Measurements from ENCODE around the gene CDPF1.
"Not testable (repeated sequence)": the region's sequence is repeated elsewhere in the genome, so short reads cannot be mapped to it uniquely, and the experiment has no call there.

CDPF1 gene

DNA sequence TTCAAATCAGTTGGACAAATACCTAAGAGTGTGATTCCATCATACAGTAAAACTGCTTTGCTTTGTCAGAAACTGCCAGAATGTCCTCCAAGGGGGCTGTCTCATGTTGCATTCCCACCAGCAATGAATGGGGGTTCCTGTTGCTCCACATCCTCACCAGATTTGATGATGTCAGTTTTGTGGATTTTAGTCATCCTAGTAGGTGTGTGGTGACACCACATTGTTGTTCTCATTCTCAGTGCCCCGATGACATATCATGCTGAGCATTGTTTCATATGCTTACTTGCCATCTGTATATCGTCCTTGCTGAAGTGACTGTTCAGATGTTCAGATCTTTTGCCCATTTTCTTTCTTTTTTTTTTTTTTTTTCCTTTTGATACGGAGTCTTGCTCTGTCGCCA lies 37.0 kb downstream of the CDPF1 start:
- DNase-seq (ENCODE audit: insufficient read length, low spot score) (no peak), FAIRE-seq (peak; percentile 9)
- TF ChIP-seq POLR2AphosphoS5 (IDR thresholded peaks at IDR 0.05; ENCODE audit: low read depth, low read length) (no peak), SPI1 (IDR thresholded peaks at IDR 0.05; ENCODE audit: low read depth, low read length) (no peak), PAX5 (IDR thresholded peaks at IDR 0.05; ENCODE audit: insufficient read depth, low read length, severe bottlenecking) (no peak), POLR2A (IDR thresholded peaks at IDR 0.05; ENCODE audit: low read depth, low read length) (no peak), POU2F2 (IDR thresholded peaks at IDR 0.05; ENCODE audit: low read depth, low read length) (no peak), TAF1 (IDR thresholded peaks at IDR 0.05; ENCODE audit: low read depth, low read length) (no peak)

- no peak for TF ChIP-seq TAF1 (IDR thresholded peaks at IDR 0.05; ENCODE audit: low read depth, low read length)
- TF ChIP-seq POLR2A (IDR thresholded peaks at IDR 0.05; ENCODE audit: low read depth, low read length), result no peak
- TF ChIP-seq SPI1 (IDR thresholded peaks at IDR 0.05; ENCODE audit: low read depth, low read length), result no peak
- no peak for TF ChIP-seq POLR2AphosphoS5 (IDR thresholded peaks at IDR 0.05; ENCODE audit: low read depth, low read length)
- no peak for TF ChIP-seq POU2F2 (IDR thresholded peaks at IDR 0.05; ENCODE audit: low read depth, low read length)
- no peak for TF ChIP-seq PAX5 (IDR thresholded peaks at IDR 0.05; ENCODE audit: insufficient read depth, low read length, severe bottlenecking)
- peak; percentile 40 for FAIRE-seq
- no peak for DNase-seq (ENCODE audit: insufficient read length, low spot score)
Observed at GRCh38 chr22:46212195-46212594, 37.9 kb downstream of the CDPF1 start.

GRCh38 chr22:46209262-46209661 lies 40.8 kb downstream of the CDPF1 start:
- DNase-seq (ENCODE audit: insufficient read length, low spot score) (no peak), FAIRE-seq (no peak)
- TF ChIP-seq POLR2AphosphoS5 (IDR thresholded peaks at IDR 0.05; ENCODE audit: low read depth, low read length), result no peak
- no peak for TF ChIP-seq POU2F2 (IDR thresholded peaks at IDR 0.05; ENCODE audit: low read depth, low read length)
- no peak for TF ChIP-seq SPI1 (IDR thresholded peaks at IDR 0.05; ENCODE audit: low read depth, low read length)
- no peak for TF ChIP-seq POLR2A (IDR thresholded peaks at IDR 0.05; ENCODE audit: low read depth, low read length)
- TF ChIP-seq TAF1 (IDR thresholded peaks at IDR 0.05; ENCODE audit: low read depth, low read length), result no peak
- TF ChIP-seq PAX5 (IDR thresholded peaks at IDR 0.05; ENCODE audit: insufficient read depth, low read length, severe bottlenecking), result no peak

GRCh38 chr22:46203601-46203980 lies 46.5 kb downstream of the CDPF1 start:
- no peak for TF ChIP-seq PAX5 (IDR thresholded peaks at IDR 0.05; ENCODE audit: insufficient read depth, low read length, severe bottlenecking)
- TF ChIP-seq TAF1 (IDR thresholded peaks at IDR 0.05; ENCODE audit: low read depth, low read length), result no peak
- no peak for TF ChIP-seq POU2F2 (IDR thresholded peaks at IDR 0.05; ENCODE audit: low read depth, low read length)
- TF ChIP-seq POLR2A (IDR thresholded peaks at IDR 0.05; ENCODE audit: low read depth, low read length), result no peak
- TF ChIP-seq SPI1 (IDR thresholded peaks at IDR 0.05; ENCODE audit: low read depth, low read length), result no peak
- FAIRE-seq (no peak), DNase-seq (ENCODE audit: insufficient read length, low spot score) (no peak)

DNA sequence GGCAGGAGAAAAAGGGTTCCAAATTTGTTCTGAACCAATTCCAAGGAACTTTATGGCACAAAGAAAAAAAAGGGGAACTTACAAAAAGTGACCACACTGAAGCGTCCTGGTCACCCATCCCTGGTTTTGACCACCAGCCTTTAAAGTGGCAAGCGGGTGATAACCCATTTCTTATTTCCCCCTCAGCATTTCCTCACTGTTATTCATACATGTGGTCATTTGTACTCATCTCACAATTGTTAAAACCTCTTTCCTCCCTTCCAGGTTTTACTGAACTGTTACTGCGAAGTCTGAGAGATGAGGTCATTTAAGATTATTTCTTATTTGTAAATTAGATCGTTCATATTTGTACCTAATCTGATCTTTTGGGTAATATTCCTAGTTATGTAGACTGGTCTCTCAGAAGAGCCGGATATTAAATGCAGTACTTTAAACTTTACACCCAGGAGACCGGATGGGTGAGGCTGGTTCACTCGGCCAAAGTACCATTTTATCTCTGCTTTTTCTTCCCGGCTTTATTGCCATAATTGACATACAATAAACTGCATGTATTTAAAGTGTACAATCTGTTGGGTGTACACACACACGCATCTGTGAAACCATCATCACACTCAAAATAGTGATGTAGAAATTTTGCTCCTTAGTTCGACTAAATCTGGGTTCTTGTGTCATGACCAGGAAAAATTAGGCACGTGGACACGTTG lies 47.0 kb downstream of the CDPF1 start:
- FAIRE-seq, result no peak
- TF ChIP-seq POU2F2 (IDR thresholded peaks at IDR 0.05; ENCODE audit: low read depth, low read length) (no peak), POLR2AphosphoS5 (IDR thresholded peaks at IDR 0.05; ENCODE audit: low read depth, low read length) (no peak), PAX5 (IDR thresholded peaks at IDR 0.05; ENCODE audit: insufficient read depth, low read length, severe bottlenecking) (no peak), SPI1 (IDR thresholded peaks at IDR 0.05; ENCODE audit: low read depth, low read length) (no peak), POLR2A (IDR thresholded peaks at IDR 0.05; ENCODE audit: low read depth, low read length) (no peak)
- no peak for DNase-seq (ENCODE audit: insufficient read length, low spot score)

DNA sequence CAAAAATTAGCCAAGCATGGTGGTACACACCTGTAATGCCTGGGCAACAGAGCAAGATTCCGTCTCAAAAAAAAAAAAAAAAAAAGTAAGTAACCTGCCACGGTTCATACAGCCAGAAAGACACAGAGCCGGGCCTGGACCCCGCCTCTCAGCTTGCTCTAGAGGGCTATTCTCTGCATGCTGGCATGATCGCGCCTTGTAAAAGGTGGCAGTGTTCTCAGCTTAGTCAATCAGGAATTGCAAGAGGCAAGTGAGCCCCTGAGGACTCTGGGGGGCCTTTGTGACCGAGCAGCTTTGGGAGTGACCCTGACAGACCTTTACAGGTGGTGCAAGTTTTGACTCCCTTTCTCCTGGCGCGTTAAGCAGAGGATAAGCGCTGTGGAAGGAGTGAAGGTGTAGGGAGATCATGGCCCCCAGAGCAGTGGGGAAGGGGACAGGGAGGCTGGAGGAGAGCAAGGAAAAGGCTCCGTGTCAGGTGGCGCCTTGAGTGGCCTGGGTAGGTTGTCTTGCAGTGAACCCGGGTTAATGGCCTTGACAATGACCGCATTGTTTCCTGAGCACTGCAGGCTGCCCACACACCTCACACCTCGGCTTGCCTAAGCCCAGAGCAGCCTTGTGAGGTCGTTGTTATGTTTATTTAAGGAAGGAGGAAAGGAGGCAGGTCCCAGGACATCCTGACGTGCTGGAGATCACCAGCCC lies 48.9 kb downstream of the CDPF1 start:
- TF ChIP-seq POLR2AphosphoS5 (IDR thresholded peaks at IDR 0.05; ENCODE audit: low read depth, low read length) (no peak), POLR2A (IDR thresholded peaks at IDR 0.05; ENCODE audit: low read depth, low read length) (no peak), POU2F2 (IDR thresholded peaks at IDR 0.05; ENCODE audit: low read depth, low read length) (no peak), TAF1 (IDR thresholded peaks at IDR 0.05; ENCODE audit: low read depth, low read length) (no peak)
- no peak for DNase-seq (ENCODE audit: insufficient read length, low spot score)
- FAIRE-seq, result no peak

DNA sequence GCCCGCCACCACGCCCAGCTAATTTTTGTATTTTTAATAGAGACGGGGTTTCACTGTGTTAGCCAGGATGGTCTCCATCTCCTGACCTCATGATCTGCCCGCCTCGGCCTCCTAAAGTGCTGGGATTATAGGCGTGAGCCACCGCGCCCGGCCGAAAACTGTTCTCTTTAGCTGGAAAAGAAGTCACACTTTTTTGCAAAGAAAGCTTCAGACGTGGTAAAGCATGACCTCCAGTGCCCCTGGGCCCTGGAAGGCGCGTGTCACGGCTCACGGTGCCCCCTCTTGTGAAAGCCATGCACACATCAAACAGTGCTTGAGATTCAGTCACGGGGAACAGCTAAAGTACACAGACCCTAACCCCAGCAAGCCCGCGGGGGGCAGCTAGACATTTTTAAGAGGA lies 51.3 kb downstream of the CDPF1 start:
- FAIRE-seq; DNase-seq (ENCODE audit: insufficient read length, low spot score): not testable (repeated sequence)

DNA sequence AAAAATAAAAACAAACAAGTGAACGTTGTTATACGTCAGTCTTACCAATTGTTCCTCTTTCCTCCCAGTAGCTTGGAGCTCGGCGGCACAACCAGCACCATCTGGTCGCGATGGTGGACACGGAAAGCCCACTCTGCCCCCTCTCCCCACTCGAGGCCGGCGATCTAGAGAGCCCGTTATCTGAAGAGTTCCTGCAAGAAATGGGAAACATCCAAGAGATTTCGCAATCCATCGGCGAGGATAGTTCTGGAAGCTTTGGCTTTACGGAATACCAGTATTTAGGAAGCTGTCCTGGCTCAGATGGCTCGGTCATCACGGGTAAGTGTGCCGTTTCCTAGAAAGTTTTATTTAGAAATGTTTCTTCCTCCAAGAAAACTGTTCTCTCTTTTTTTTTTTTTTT lies 51.8 kb downstream of the CDPF1 start:
- DNase-seq (ENCODE audit: insufficient read length, low spot score), result no peak
- FAIRE-seq, result no peak
- TF ChIP-seq POLR2A (IDR thresholded peaks at IDR 0.05; ENCODE audit: low read depth, low read length) (no peak), POLR2AphosphoS5 (IDR thresholded peaks at IDR 0.05; ENCODE audit: low read depth, low read length) (no peak), PAX5 (IDR thresholded peaks at IDR 0.05; ENCODE audit: insufficient read depth, low read length, severe bottlenecking) (no peak), POU2F2 (IDR thresholded peaks at IDR 0.05; ENCODE audit: low read depth, low read length) (no peak), SPI1 (IDR thresholded peaks at IDR 0.05; ENCODE audit: low read depth, low read length) (no peak), TAF1 (IDR thresholded peaks at IDR 0.05; ENCODE audit: low read depth, low read length) (no peak)

GRCh38 chr22:46196278-46196677 lies 53.8 kb downstream of the CDPF1 start:
- FAIRE-seq (peak; percentile 23), DNase-seq (ENCODE audit: insufficient read length, low spot score) (no peak)
- TF ChIP-seq SPI1 (IDR thresholded peaks at IDR 0.05; ENCODE audit: low read depth, low read length), result no peak
- TF ChIP-seq POLR2AphosphoS5 (IDR thresholded peaks at IDR 0.05; ENCODE audit: low read depth, low read length), result no peak
- no peak for TF ChIP-seq PAX5 (IDR thresholded peaks at IDR 0.05; ENCODE audit: insufficient read depth, low read length, severe bottlenecking)
- no peak for TF ChIP-seq POU2F2 (IDR thresholded peaks at IDR 0.05; ENCODE audit: low read depth, low read length)
- TF ChIP-seq TAF1 (IDR thresholded peaks at IDR 0.05; ENCODE audit: low read depth, low read length), result no peak
- no peak for TF ChIP-seq POLR2A (IDR thresholded peaks at IDR 0.05; ENCODE audit: low read depth, low read length)
